GM19351 (cell line): ENCODE measurements around the gene STAG3.
"Not testable (repeated sequence)": the region's sequence is repeated elsewhere in the genome, so short reads cannot be mapped to it uniquely, and the experiment has no call there.

Experiments used
- ATAC-seq: cut with Tn5 transposase; IDR thresholded peaks from one replicate; pipeline ENCODE4 v1.9.1; 2021; ENCODE audit warnings: mild to moderate bottlenecking, moderate library complexity; ENCODE audit not compliant: unreplicated experiment

Gene STAG3

GRCh38 chr7:100171840-100172239 is 5.9 kb upstream of the STAG3 start:
- ATAC-seq, result no peak

GRCh38 chr7:100173806-100174495 is 3.8 kb upstream of the STAG3 start:
- no peak for ATAC-seq

GRCh38 chr7:100174582-100174981 is 3.1 kb upstream of the STAG3 start:
- ATAC-seq, result no peak

GRCh38 chr7:100175296-100175935 is 2.3 kb upstream of the STAG3 start:
- ATAC-seq, result no peak

GRCh38 chr7:100176096-100177044 is 1.3 kb upstream of the STAG3 start:
- ATAC-seq, result no peak

- ATAC-seq, result not testable (repeated sequence)
Measured at GRCh38 chr7:100180084-100180483, 2.4 kb downstream of the STAG3 start.

- not testable (repeated sequence) for ATAC-seq
Measured at GRCh38 chr7:100182616-100183015, 4.9 kb downstream of the STAG3 start.

GRCh38 chr7:100183090-100183489 is 5.4 kb downstream of the STAG3 start:
- ATAC-seq, result not testable (repeated sequence)

- ATAC-seq, result no peak
Measured at GRCh38 chr7:100185726-100186125, 8.0 kb downstream of the STAG3 start.

- no peak for ATAC-seq
Measured at GRCh38 chr7:100189061-100189460, 11.3 kb downstream of the STAG3 start.

GRCh38 chr7:100190048-100190711 is 12.5 kb downstream of the STAG3 start:
- no peak for ATAC-seq

GRCh38 chr7:100191775-100192174 is 14.1 kb downstream of the STAG3 start:
- no peak for ATAC-seq

- ATAC-seq, result not testable (repeated sequence)
Measured at GRCh38 chr7:100192281-100192862, 14.7 kb downstream of the STAG3 start.

- ATAC-seq, result no peak
Measured at GRCh38 chr7:100192969-100193368, 15.3 kb downstream of the STAG3 start.

GRCh38 chr7:100195222-100195621 is 17.5 kb downstream of the STAG3 start:
- ATAC-seq, result no peak

GRCh38 chr7:100195901-100196322 is 18.2 kb downstream of the STAG3 start:
- ATAC-seq, result peak; percentile 42

GRCh38 chr7:100198266-100198665 is 20.5 kb downstream of the STAG3 start:
- no peak for ATAC-seq

GRCh38 chr7:100200693-100201092 is 23.0 kb downstream of the STAG3 start:
- no peak for ATAC-seq

GRCh38 chr7:100204454-100204853 is 26.7 kb downstream of the STAG3 start:
- ATAC-seq, result no peak

- ATAC-seq, result peak; percentile 88
Measured at GRCh38 chr7:100208911-100209408, 31.2 kb downstream of the STAG3 start.
